Osteocyte (in vitro differentiated cells): ENCODE results near the gene RNF113B. TPM values are rescaled to one million over a fixed set of nuclear protein-coding genes. Genes with fewer than 3 reads are reported as not detected.

Experiments used
- DNase-seq: peaks from one replicate; pipeline ENCODE4 v3.0.0; 2021; ENCODE audit warnings: mixed read lengths; ENCODE audit not compliant: unreplicated experiment; ENCODE audit errors: extremely low spot score
- H3K27ac Mint-ChIP-seq: one replicate; pipeline ENCODE4 v1.8.0; 2021; ENCODE audit warnings: mild to moderate bottlenecking, mixed read lengths; ENCODE audit not compliant: unreplicated experiment
- H3K27me3 Mint-ChIP-seq: one replicate; pipeline ENCODE4 v1.8.0; 2021; ENCODE audit warnings: mixed read lengths; ENCODE audit not compliant: unreplicated experiment
- H3K36me3 Mint-ChIP-seq: one replicate; pipeline ENCODE4 v1.8.0; 2021; ENCODE audit warnings: mixed read lengths; ENCODE audit not compliant: unreplicated experiment
- H3K4me1 Mint-ChIP-seq: one replicate; pipeline ENCODE4 v1.8.0; 2021; ENCODE audit warnings: mixed read lengths; ENCODE audit not compliant: unreplicated experiment
- H3K4me3 Mint-ChIP-seq: one replicate; pipeline ENCODE4 v1.8.0; 2021; ENCODE audit warnings: mild to moderate bottlenecking, moderate library complexity, mixed read lengths; ENCODE audit not compliant: unreplicated experiment
- H3K9me3 Mint-ChIP-seq: one replicate; pipeline ENCODE4 v1.8.0; 2021; ENCODE audit warnings: mixed read lengths; ENCODE audit not compliant: unreplicated experiment
- CTCF ChIP-seq: fragments of 200-600 bp; sonication (generic); IDR thresholded peaks from 2 replicates; pipeline ENCODE4 v1.5.0; 2021; ENCODE audit warnings: antibody characterized with exemption, mild to moderate bottlenecking, moderate library complexity
- total RNA-seq: library from RNA; stranded (reverse); gene quantifications from 2 replicates; pipeline ENCODE4 v1.2.1, GENCODE V29; 2021

RNF113B gene
- total RNA-seq, 1 donor from 2014 or later: not detected

- Mint-ChIP-seq H3K9me3 (no peaks in the 10 kb centered on the region), H3K27me3 (no peaks in the 10 kb centered on the region), H3K27ac (peak overlapping the region; percentile 94), H3K4me3 (peak overlapping the region; percentile 61), H3K4me1 (peaks cover 83% of the 10 kb centered on the region), H3K36me3 (peaks cover 7% of the 10 kb centered on the region)
- DNase-seq: no peak
- no peak for TF ChIP-seq CTCF
Measured at GRCh38 chr13:98171900-98172589, 5.0 kb downstream of the RNF113B start.

- no peak for TF ChIP-seq CTCF
- H3K27me3 Mint-ChIP-seq: no peaks in the 10 kb centered on the region
- H3K4me3 Mint-ChIP-seq: no peak overlapping the region
- no peaks in the 10 kb centered on the region for H3K9me3 Mint-ChIP-seq
- no peak for DNase-seq
- H3K36me3 Mint-ChIP-seq: peaks cover 8% of the 10 kb centered on the region
- H3K4me1 Mint-ChIP-seq: peaks cover 71% of the 10 kb centered on the region
- peak overlapping the region; percentile 61 for H3K27ac Mint-ChIP-seq
Measured at GRCh38 chr13:98169331-98169730, 7.7 kb downstream of the RNF113B start.

- no peak for TF ChIP-seq CTCF
- Mint-ChIP-seq H3K4me1 (peaks cover 36% of the 10 kb centered on the region), H3K4me3 (no peak overlapping the region), H3K36me3 (peaks cover 22% of the 10 kb centered on the region), H3K27me3 (no peaks in the 10 kb centered on the region), H3K27ac (no peak overlapping the region), H3K9me3 (no peaks in the 10 kb centered on the region)
- no peak for DNase-seq
Measured at GRCh38 chr13:98162935-98163334, 14.1 kb downstream of the RNF113B start.

- no peak overlapping the region for H3K4me3 Mint-ChIP-seq
- peaks cover 43% of the 10 kb centered on the region for H3K4me1 Mint-ChIP-seq
- H3K36me3 Mint-ChIP-seq: peaks cover 30% of the 10 kb centered on the region
- DNase-seq: no peak
- no peaks in the 10 kb centered on the region for H3K9me3 Mint-ChIP-seq
- H3K27ac Mint-ChIP-seq: no peak overlapping the region
- no peak for TF ChIP-seq CTCF
- H3K27me3 Mint-ChIP-seq: no peaks in the 10 kb centered on the region
Measured at GRCh38 chr13:98158172-98158899, 18.7 kb downstream of the RNF113B start.

- Mint-ChIP-seq H3K4me1 (peaks cover 47% of the 10 kb centered on the region), H3K36me3 (peaks cover 25% of the 10 kb centered on the region), H3K4me3 (no peak overlapping the region), H3K27ac (no peak overlapping the region), H3K9me3 (no peaks in the 10 kb centered on the region), H3K27me3 (no peaks in the 10 kb centered on the region)
- TF ChIP-seq CTCF: no peak
- DNase-seq: no peak
Measured at GRCh38 chr13:98157609-98158008, 19.5 kb downstream of the RNF113B start.
